GM18909 (cell line): Measurements from ENCODE around the gene VPS37D.
"Not testable (repeated sequence)": the region's sequence is repeated elsewhere in the genome, so short reads cannot be mapped to it uniquely, and the experiment has no call there.

ENCODE experiments used
- ATAC-seq: cut with Tn5 transposase; IDR thresholded peaks from one replicate; pipeline ENCODE4 v1.9.1; 2021; ENCODE audit warnings: mild to moderate bottlenecking; ENCODE audit not compliant: unreplicated experiment, poor library complexity

The VPS37D gene

GRCh38 chr7:73703757-73704639, 36.4 kb downstream of the VPS37D start:
- ATAC-seq, result no peak

GRCh38 chr7:73704640-73705550, 37.3 kb downstream of the VPS37D start:
- no peak for ATAC-seq

GRCh38 chr7:73705551-73705920, 37.9 kb downstream of the VPS37D start:
- ATAC-seq, result no peak

GRCh38 chr7:73706126-73707044, 38.8 kb downstream of the VPS37D start:
- ATAC-seq, result no peak

GRCh38 chr7:73707045-73707631, 39.5 kb downstream of the VPS37D start:
- ATAC-seq, result no peak

GRCh38 chr7:73708961-73709549, 41.4 kb downstream of the VPS37D start:
- ATAC-seq, result no peak

GRCh38 chr7:73712773-73713172, 45.1 kb downstream of the VPS37D start:
- no peak for ATAC-seq

- not testable (repeated sequence) for ATAC-seq
These were observed 45.7 kb downstream of the VPS37D start for GRCh38 chr7:73713319-73713718.

GRCh38 chr7:73715648-73716317, 48.2 kb downstream of the VPS37D start:
- no peak for ATAC-seq

GRCh38 chr7:73716318-73716890, 48.8 kb downstream of the VPS37D start:
- no peak for ATAC-seq

- ATAC-seq, result no peak
These were observed 49.6 kb downstream of the VPS37D start for GRCh38 chr7:73717025-73717807.

- no peak for ATAC-seq
These were observed 50.4 kb downstream of the VPS37D start for GRCh38 chr7:73717991-73718405.

- ATAC-seq, result no peak
These were observed 50.8 kb downstream of the VPS37D start for GRCh38 chr7:73718438-73718881.

GRCh38 chr7:73718905-73719805, 51.5 kb downstream of the VPS37D start, which contains the start of gene STX1A:
Gene STX1A, minus strand, starts transcription at chr7:73719669. Its CDS starts 38 bp downstream, at chr7:73719631.
- ATAC-seq, result peak; percentile 69

GRCh38 chr7:73719806-73720169, 52.2 kb downstream of the VPS37D start:
- peak; percentile 6 for ATAC-seq

- ATAC-seq, result not testable (repeated sequence)
These were observed 52.8 kb downstream of the VPS37D start for GRCh38 chr7:73720443-73720842.
